ENCODE measurements around the gene PLA2G2F. TPM values are rescaled to one million over a fixed set of nuclear protein-coding genes. Genes with fewer than 3 reads are reported as not detected.

Gene PLA2G2F
- total RNA-seq, 2 experiments from 2014 or later: not detected

GRCh38 chr1:20150326-20150705 lies 11.2 kb downstream of the PLA2G2F start:
- H3K27ac Mint-ChIP-seq: no peak overlapping the region
- no peaks in the 10 kb centered on the region for H3K36me3 Mint-ChIP-seq (ENCODE audit: low read depth)
- peaks cover 9% of the 10 kb centered on the region for H3K4me1 Mint-ChIP-seq (ENCODE audit: low read depth)
- no peaks in the 10 kb centered on the region for H3K9me3 Mint-ChIP-seq
- H3K27me3 Mint-ChIP-seq (ENCODE audit: low read depth): no peaks in the 10 kb centered on the region
- intact Hi-C loops (cut with micrococcal nuclease): no loop called here
- no peak for DNase-seq
- H3K4me3 Mint-ChIP-seq: no peak overlapping the region
- CTCF ChIA-PET: interaction anchor here (0.7 to 3.6 kb wide), 4 partner anchors 34 to 230 kb away, joined by 3 to 46 read pairs (median 3); no protein-coding TSS in a partner anchor

- Mint-ChIP-seq H3K27ac (no peak overlapping the region), H3K36me3 (ENCODE audit: low read depth) (no peaks in the 10 kb centered on the region), H3K4me3 (no peak overlapping the region), H3K27me3 (ENCODE audit: low read depth) (no peaks in the 10 kb centered on the region), H3K4me1 (ENCODE audit: low read depth) (peaks cover 9% of the 10 kb centered on the region), H3K9me3 (no peaks in the 10 kb centered on the region)
- no peak for DNase-seq
- CTCF ChIA-PET: interaction anchor here (0.7 to 3.6 kb wide), 7 partner anchors 8 to 231 kb away, joined by 3 to 46 read pairs (median 4); no protein-coding TSS in a partner anchor
- intact Hi-C loops (cut with micrococcal nuclease): no loop called here
These were observed 11.8 kb downstream of the PLA2G2F start for GRCh38 chr1:20150969-20151368.

- H3K36me3 Mint-ChIP-seq (ENCODE audit: low read depth): no peaks in the 10 kb centered on the region
- intact Hi-C loops (cut with micrococcal nuclease): loop anchor here (1.0 kb wide), 4 partner anchors 51 to 270 kb away; partner anchors contain the start of gene OTUD3
- CTCF ChIA-PET: interaction anchor here (0.6 to 3.6 kb wide), 28 partner anchors 8 to 393 kb away, joined by 3 to 46 read pairs (median 4); no protein-coding TSS in a partner anchor
- H3K27ac Mint-ChIP-seq: no peak overlapping the region
- no peaks in the 10 kb centered on the region for H3K27me3 Mint-ChIP-seq (ENCODE audit: low read depth)
- no peaks in the 10 kb centered on the region for H3K9me3 Mint-ChIP-seq
- DNase-seq: peak; percentile 85
- peak overlapping the region; percentile 62 for H3K4me3 Mint-ChIP-seq
- peaks cover 9% of the 10 kb centered on the region for H3K4me1 Mint-ChIP-seq (ENCODE audit: low read depth)
These were observed 12.9 kb downstream of the PLA2G2F start for GRCh38 chr1:20151906-20152598.

- Mint-ChIP-seq H3K9me3 (no peaks in the 10 kb centered on the region), H3K27me3 (ENCODE audit: low read depth) (no peaks in the 10 kb centered on the region), H3K36me3 (ENCODE audit: low read depth) (no peaks in the 10 kb centered on the region), H3K4me3 (peak overlapping the region; percentile 62), H3K27ac (no peak overlapping the region), H3K4me1 (ENCODE audit: low read depth) (peaks cover 9% of the 10 kb centered on the region)
- intact Hi-C loops (cut with micrococcal nuclease): loop anchor here (1.0 kb wide), 4 partner anchors 51 to 270 kb away; partner anchors contain the start of gene OTUD3
- CTCF ChIA-PET: interaction anchor here (0.6 to 3.6 kb wide), 24 partner anchors 10 to 321 kb away, joined by 3 to 46 read pairs (median 4); no protein-coding TSS in a partner anchor
- DNase-seq: no peak
These were observed 13.4 kb downstream of the PLA2G2F start for GRCh38 chr1:20152599-20152930.

- Mint-ChIP-seq H3K4me1 (ENCODE audit: low read depth) (peaks cover 9% of the 10 kb centered on the region), H3K9me3 (no peaks in the 10 kb centered on the region), H3K36me3 (ENCODE audit: low read depth) (no peaks in the 10 kb centered on the region), H3K4me3 (no peak overlapping the region), H3K27me3 (ENCODE audit: low read depth) (no peaks in the 10 kb centered on the region), H3K27ac (no peak overlapping the region)
- DNase-seq: no peak
- intact Hi-C loops (cut with micrococcal nuclease): loop anchor here (1.0 kb wide), 4 partner anchors 52 to 271 kb away; partner anchors contain the start of gene OTUD3
- CTCF ChIA-PET: interaction anchor here (0.6 to 3.6 kb wide), 19 partner anchors 10 to 237 kb away, joined by 3 to 46 read pairs (median 4); no protein-coding TSS in a partner anchor
These were observed 13.9 kb downstream of the PLA2G2F start for GRCh38 chr1:20153000-20153418.

- no peak for DNase-seq
- peaks cover 7% of the 10 kb centered on the region for H3K9me3 Mint-ChIP-seq
- H3K27me3 Mint-ChIP-seq (ENCODE audit: low read depth): no peaks in the 10 kb centered on the region
- peaks cover 9% of the 10 kb centered on the region for H3K4me1 Mint-ChIP-seq (ENCODE audit: low read depth)
- intact Hi-C loops (cut with micrococcal nuclease): no loop called here
- H3K27ac Mint-ChIP-seq: no peak overlapping the region
- CTCF ChIA-PET: interaction anchor here (0.5 kb wide), 1 partner anchor 88 kb away, joined by 3 read pairs; no protein-coding TSS in a partner anchor
- H3K36me3 Mint-ChIP-seq (ENCODE audit: low read depth): no peaks in the 10 kb centered on the region
- no peak overlapping the region for H3K4me3 Mint-ChIP-seq
These were observed 15.2 kb downstream of the PLA2G2F start for GRCh38 chr1:20154301-20154831.

GRCh38 chr1:20158358-20159070 lies 19.4 kb downstream of the PLA2G2F start:
- H3K27me3 Mint-ChIP-seq (ENCODE audit: low read depth): no peaks in the 10 kb centered on the region
- DNase-seq: peak; percentile 68
- no peak overlapping the region for H3K27ac Mint-ChIP-seq
- intact Hi-C loops (cut with micrococcal nuclease): loop anchor here (1.0 kb wide), 1 partner anchor 37 kb away; no protein-coding TSS in a partner anchor
- H3K36me3 Mint-ChIP-seq (ENCODE audit: low read depth): peaks cover 6% of the 10 kb centered on the region
- CTCF ChIA-PET: interaction anchor here (0.6 to 11.7 kb wide), 4 partner anchors 33 to 281 kb away, joined by 3 to 75 read pairs (median 3); no protein-coding TSS in a partner anchor
- no peak overlapping the region for H3K4me3 Mint-ChIP-seq
- H3K4me1 Mint-ChIP-seq (ENCODE audit: low read depth): peaks cover 7% of the 10 kb centered on the region
- H3K9me3 Mint-ChIP-seq: peaks cover 31% of the 10 kb centered on the region

- Mint-ChIP-seq H3K36me3 (ENCODE audit: low read depth) (peaks cover 6% of the 10 kb centered on the region), H3K27me3 (ENCODE audit: low read depth) (no peaks in the 10 kb centered on the region), H3K4me3 (no peak overlapping the region), H3K27ac (no peak overlapping the region), H3K9me3 (peaks cover 34% of the 10 kb centered on the region), H3K4me1 (ENCODE audit: low read depth) (no peaks in the 10 kb centered on the region)
- no peak for DNase-seq
- intact Hi-C loops (cut with micrococcal nuclease): no loop called here
- CTCF ChIA-PET: interaction anchor here (0.6 to 11.7 kb wide), 3 partner anchors 8 to 346 kb away, joined by 4 to 75 read pairs (median 4); no protein-coding TSS in a partner anchor
These were observed 20.9 kb downstream of the PLA2G2F start for GRCh38 chr1:20160034-20160433.

- H3K27ac Mint-ChIP-seq: no peak overlapping the region
- intact Hi-C loops (cut with micrococcal nuclease): no loop called here
These were observed 25.6 kb downstream of the PLA2G2F start for GRCh38 chr1:20164694-20165202.

GRCh38 chr1:20165522-20165951 lies 26.4 kb downstream of the PLA2G2F start:
- H3K27me3 Mint-ChIP-seq (ENCODE audit: low read depth): no peaks in the 10 kb centered on the region
- no peak overlapping the region for H3K4me3 Mint-ChIP-seq
- peak; percentile 35 for DNase-seq
- intact Hi-C loops (cut with micrococcal nuclease): no loop called here
- no peaks in the 10 kb centered on the region for H3K4me1 Mint-ChIP-seq (ENCODE audit: low read depth)
- CTCF ChIA-PET: interaction anchor here (0.7 to 11.7 kb wide), 6 partner anchors 13 to 60 kb away, joined by 3 to 75 read pairs (median 3); partner anchors contain the start of genes PLA2G2C and UBXN10
- H3K27ac Mint-ChIP-seq: no peak overlapping the region
- peaks cover 21% of the 10 kb centered on the region for H3K9me3 Mint-ChIP-seq
- H3K36me3 Mint-ChIP-seq (ENCODE audit: low read depth): peaks cover 6% of the 10 kb centered on the region

More at GRCh38 chr1:20164694-20165202, 25.6 kb downstream of the PLA2G2F start:
- Mint-ChIP-seq H3K4me1 (ENCODE audit: low read depth) (no peaks in the 10 kb centered on the region), H3K4me3 (no peak overlapping the region), H3K36me3 (ENCODE audit: low read depth) (peaks cover 6% of the 10 kb centered on the region), H3K27me3 (ENCODE audit: low read depth) (no peaks in the 10 kb centered on the region), H3K9me3 (peaks cover 26% of the 10 kb centered on the region)
- DNase-seq: no peak
- CTCF ChIA-PET: interaction anchor here (0.7 to 11.7 kb wide), 3 partner anchors 22 to 48 kb away, joined by 3 to 75 read pairs (median 7); partner anchors contain the start of genes PLA2G2C and UBXN10

- Mint-ChIP-seq H3K36me3 (ENCODE audit: low read depth) (peaks cover 2% of the 10 kb centered on the region), H3K27me3 (ENCODE audit: low read depth) (no peaks in the 10 kb centered on the region), H3K27ac (no peak overlapping the region), H3K4me1 (ENCODE audit: low read depth) (peaks cover under 1% of the 10 kb centered on the region), H3K4me3 (no peak overlapping the region), H3K9me3 (peaks cover 18% of the 10 kb centered on the region)
- no peak for DNase-seq
- intact Hi-C loops (cut with micrococcal nuclease): no loop called here
- CTCF ChIA-PET: interaction anchor here (0.7 to 11.7 kb wide), 5 partner anchors 13 to 59 kb away, joined by 3 to 75 read pairs (median 3); no protein-coding TSS in a partner anchor
These were observed 26.9 kb downstream of the PLA2G2F start for GRCh38 chr1:20166051-20166450.

All from activated naive CD4-positive, alpha-beta T cell treated with anti-CD3 and anti-CD28 coated beads for 36 hours (primary cell).